ENCODE results near the gene CD9.
A peak's percentile ranks its signal among the peaks of the same experiment; 100 is the strongest.
"Not testable (repeated sequence)": the region's sequence is repeated elsewhere in the genome, so short reads cannot be mapped to it uniquely, and the experiment has no call there.

Gene CD9, protein sequence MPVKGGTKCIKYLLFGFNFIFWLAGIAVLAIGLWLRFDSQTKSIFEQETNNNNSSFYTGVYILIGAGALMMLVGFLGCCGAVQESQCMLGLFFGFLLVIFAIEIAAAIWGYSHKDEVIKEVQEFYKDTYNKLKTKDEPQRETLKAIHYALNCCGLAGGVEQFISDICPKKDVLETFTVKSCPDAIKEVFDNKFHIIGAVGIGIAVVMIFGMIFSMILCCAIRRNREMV

DNA sequence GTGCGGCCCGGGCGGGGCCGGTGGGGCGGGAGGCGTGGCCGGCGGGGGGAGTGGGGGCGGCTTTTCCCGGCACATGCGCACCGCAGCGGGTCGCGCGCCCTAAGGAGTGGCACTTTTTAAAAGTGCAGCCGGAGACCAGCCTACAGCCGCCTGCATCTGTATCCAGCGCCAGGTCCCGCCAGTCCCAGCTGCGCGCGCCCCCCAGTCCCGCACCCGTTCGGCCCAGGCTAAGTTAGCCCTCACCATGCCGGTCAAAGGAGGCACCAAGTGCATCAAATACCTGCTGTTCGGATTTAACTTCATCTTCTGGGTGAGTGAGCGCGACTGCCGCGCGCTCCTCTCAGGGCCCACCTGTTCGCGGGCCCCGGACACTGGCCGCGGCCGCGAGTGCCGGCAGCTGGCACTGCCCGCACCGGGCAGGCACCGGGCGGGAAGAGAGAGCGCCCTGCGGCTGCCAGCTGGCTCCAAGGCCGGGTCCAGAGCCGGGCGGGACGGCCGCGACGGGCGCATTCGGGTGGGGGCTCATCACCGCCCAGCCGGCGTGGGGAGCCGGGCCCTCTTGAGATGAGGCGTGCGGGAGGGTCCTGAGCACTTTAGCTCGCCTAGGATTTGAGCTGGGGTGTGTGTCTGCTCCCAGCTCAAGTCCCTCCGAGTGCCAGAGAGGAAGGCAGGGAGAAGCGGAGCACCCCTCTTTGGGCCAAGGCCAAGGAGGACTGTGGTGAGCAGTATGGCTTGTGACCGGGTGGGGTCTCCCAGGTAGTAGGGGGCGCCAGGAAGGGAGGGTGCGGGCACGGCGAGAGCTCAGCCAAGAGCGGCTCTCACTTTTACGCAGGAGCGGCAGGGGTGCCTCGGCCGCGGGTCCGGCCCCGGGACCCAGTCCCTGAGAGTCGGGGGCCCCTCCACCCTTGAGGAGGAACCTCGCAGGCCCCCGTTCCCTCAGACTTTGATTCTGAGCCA lies at the start of gene CD9:
CD9 (plus strand) TSS at position 145 of the 957 bp plus-strand sequence; CDS start at position 245, 100 bp downstream.
- peak; percentile 25 for DNase-seq (ENCODE audit: low read depth)

DNA sequence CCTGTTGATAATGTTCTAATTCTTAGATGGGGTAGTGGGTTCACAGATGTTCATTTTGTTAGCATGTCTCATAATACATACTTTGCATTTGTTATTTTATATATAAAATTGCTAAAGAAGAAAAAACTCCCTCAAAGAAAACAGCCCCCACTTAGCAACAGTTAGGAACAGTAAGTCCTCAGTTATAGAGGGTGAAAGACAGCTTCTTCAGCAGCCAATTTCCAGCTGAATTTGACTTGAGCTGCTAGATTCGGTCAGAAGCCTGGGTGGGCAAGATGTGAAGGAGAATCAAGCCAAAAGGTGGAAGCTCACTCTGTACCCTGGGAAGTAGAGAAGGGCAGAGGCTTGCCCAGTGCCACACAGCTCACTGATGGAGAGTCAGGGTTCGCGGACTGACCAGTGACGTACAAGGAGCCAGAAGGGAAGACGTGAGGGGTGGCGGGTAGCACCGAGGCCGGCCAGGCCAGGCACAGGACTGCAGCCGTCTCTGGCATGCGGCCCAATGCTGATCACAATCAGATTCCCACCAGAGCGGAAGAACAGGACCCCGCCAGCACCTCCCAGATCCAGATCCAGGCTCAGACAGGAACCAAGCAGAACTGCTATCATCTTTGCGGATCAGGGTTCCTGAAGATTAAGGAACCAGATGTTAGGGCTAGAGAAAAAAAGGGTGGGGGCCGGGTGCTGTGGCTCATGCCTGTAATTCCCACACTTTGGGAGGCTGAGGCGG lies 45.3 kb upstream of the CD9 start:
- no peak for DNase-seq (ENCODE audit: low read depth)

DNA sequence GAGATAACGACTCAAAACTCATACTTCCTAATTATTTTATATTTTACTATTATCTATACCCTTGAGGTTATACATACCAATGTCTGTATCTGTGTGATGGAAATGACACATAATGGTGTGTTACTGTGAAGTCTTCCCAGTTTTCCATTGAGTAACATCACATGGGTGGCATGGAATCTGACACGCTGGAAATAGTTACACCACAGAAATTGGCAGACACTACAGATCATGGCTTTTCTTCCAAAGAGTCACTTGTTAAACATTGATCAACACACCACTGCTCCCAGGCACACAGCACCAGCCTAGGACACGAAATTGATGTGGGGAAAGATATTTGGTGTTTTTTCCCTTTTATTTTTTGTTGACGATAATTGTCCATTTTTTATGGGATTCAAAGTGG lies 42.7 kb upstream of the CD9 start:
- no peak for DNase-seq (ENCODE audit: low read depth)

DNA sequence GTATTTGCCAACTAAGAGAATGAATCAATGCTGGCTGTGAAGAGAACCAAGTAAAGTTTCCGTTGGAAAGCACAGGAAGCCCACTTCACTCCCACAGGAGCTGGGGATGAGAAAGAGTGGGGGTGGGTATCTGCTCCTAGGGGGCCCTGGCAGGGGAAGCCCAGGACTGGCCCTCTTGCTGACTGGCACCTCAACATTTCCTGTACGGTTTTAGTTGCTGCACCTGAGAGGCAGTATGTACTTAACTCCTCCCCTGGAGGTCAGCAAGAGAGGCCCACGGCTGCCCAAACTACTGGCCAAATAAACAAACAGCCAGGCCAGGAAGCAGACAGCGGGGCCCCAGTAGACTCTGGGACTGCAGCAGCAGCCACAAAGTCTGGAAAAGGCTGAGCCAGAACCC lies 41.9 kb upstream of the CD9 start:
- DNase-seq (ENCODE audit: low read depth) = no peak

DNA sequence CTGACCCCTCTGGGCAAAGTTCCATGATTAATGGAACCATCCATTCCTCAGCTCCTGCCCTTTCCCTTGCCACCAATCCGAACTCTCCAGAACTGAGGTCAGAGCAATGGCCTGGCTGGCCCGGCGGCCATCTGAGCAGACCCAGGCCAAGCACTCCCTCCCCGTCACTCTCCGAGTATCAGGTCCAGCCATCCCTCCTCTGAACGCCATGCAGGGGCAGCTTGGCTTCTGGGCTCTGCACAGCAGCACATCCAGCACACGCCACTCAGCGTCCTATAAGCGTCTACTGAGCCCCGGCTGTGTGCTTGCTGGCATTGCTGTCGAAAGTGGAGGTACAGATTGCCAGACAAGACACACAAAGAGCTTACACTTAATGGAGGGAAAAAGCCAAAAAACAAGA lies 41.5 kb upstream of the CD9 start:
- DNase-seq (ENCODE audit: low read depth) = no peak

DNA sequence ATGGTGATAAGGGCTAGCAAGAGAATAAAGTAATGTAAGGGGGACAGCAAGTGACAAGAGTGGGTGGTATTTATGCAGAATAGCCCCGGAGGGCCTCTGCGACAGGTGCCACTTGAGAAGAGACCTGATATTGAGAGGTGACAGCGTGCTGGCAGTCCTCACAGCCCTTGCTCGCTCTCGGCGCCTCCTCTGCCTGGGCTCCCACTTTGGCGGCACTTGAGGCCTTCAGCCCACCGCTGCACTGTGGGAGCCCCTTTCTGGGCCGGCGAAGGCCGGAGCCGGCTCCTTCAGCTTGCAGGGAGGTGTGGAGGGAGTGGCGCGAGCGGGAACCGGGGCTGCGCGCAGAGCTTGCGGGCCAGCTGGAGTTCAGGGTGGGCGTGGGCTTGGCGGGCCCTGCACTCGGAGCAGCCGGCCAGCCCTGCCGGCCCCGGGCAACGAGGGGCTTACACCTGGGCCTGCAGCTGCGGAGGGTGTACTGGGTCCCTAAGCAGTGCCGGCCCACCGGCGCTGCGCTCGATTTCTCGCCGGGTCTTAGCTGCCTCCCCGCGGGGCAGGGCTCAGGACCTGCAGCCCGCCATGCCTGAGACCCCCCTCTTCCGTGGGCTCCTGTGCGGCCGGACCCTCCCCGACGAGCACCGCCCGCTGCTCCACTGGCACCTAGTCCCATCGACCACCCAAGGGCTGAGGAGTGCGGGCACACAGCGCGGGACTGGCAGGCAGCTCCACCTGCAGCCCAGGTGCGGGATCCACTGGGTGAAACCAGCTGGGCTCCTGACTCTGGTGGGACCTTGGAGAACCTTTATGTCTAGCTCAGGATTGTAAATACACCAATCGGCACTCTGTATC lies 40.8 kb upstream of the CD9 start:
- not testable (repeated sequence) for DNase-seq (ENCODE audit: low read depth)

DNA sequence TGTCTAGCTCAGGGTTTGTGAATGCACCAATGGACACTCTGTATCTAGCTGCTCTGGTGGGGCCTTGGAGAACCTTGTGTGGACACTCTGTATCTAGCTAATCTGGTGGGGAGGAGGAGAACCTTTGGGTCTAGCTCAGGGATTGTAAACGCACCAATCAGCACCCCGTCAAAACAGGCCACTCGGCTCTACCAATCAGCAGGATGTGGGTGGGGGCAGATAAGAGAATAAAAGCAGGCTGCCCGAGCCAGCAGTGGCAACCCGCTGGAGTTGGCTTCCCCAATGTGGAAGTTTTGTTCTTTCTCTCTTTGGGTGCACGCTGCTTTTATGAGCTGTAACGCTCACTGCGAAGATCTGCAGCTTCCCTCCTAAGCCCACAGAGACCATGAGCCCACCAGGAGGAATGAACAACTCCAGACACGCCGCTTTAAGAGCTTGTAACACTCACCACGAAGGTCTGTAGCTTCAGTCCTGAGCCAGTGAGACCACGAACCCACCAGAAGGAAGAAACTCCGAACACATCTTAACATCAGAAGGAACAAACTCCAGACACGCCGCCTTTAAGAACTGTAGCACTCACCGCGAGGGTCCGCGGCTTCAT lies 40.1 kb upstream of the CD9 start:
- not testable (repeated sequence) for DNase-seq (ENCODE audit: low read depth)

DNA sequence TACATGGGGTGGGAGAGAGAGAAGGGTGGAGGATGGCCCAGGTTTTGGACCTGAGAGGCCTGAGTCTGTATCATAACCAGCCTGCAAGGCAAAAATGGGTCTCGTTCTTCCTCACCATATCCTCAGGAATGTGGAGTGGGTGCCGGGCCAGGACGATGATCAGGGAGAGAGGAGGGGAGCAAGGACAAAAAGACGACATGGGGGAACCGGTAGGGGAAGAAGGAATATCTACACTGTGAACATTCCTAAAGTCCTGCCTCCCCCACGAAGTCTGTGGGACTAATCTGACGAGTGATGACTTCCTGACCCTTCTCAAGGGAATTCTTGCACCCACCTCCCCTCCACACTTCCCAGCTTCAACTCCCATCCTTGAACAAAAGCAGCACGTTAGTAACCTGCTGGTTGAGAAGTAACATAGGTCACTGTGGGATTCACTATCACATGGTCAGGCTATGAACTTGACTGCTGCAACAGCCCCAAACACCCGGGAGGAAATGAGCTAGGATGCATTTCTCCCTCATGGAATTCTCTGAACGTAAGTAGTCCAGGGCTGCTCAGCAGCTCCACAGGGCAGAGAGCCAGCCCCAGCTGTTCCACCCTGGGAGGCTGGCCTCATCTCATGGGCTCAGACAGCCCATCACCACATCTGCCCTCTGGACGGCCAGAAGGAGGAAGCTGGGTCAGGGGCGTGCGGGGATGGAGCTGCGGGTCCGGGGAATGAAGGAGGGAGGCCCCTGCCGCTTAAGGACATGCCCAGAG lies 38.9 kb upstream of the CD9 start:
- DNase-seq (ENCODE audit: low read depth) = no peak

DNA sequence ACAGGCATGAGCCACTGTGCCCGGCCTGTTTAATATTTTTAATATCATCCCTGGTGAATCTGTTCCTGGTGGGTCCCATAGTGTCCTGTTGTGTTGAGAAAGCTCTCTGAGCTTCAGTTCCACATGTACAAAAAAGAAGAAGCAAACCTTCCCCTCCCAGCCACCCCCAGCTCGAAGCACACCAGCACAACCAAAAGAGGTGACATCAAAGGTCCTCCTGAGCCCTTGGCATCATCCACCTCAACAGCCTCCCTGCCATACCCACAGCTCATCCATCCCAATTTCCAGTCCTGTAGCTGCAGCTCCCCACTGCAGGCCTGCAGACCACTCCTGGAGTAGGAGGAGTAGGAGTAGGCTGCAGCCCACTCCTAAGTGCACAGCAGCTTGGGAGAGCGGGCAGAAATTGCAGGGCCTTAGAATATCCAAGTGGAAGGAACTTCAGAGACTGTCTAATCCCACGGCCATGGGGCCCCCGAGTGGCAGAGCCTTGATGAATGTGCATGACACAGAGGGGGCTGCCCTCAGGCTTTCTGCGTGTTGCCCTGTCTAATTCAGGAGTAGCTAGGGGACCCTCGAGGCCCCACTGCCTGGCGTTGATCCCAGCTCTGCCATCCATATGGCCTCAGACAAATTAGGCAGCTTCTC lies 36.7 kb upstream of the CD9 start:
- no peak for DNase-seq (ENCODE audit: low read depth)

DNA sequence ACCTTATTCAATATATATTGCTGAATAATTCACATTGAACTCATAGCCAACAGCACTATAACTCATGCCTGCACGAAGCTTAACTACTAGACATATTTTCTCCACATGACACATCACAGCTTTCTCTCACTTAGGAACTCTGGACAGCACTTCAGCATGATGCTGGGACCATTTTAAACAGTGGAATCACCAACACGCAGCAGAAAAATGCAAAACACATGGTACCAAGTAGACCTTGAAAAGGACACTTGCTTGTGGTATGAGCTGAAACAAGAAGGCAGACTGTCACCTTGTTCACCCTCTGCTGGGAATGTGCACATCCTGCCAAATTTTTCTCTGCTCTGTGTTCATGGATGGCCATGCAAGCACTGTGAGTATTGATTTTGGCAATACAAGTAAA lies 34.8 kb upstream of the CD9 start:
- no peak for DNase-seq (ENCODE audit: low read depth)

DNA sequence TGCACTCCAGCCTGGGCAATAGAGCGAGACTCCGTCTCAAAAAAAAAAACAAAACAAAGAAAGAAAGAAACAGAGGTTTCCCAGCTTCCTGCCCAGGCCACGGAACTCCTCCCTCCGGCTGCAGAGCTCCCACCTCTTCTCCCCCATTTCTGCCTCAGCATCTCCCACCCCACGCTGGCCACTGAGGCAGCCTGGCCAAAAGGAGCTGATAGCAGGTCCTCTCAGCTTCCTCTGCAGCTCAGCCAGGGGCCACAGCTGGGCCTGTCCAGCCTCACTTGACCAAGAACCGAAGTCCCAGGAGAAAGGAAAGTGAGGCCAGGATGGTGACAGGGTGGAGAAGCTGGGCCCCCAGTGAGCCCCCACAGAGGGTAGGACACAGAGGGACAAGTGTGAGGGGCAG lies 33.4 kb upstream of the CD9 start:
- no peak for DNase-seq (ENCODE audit: low read depth)

DNA sequence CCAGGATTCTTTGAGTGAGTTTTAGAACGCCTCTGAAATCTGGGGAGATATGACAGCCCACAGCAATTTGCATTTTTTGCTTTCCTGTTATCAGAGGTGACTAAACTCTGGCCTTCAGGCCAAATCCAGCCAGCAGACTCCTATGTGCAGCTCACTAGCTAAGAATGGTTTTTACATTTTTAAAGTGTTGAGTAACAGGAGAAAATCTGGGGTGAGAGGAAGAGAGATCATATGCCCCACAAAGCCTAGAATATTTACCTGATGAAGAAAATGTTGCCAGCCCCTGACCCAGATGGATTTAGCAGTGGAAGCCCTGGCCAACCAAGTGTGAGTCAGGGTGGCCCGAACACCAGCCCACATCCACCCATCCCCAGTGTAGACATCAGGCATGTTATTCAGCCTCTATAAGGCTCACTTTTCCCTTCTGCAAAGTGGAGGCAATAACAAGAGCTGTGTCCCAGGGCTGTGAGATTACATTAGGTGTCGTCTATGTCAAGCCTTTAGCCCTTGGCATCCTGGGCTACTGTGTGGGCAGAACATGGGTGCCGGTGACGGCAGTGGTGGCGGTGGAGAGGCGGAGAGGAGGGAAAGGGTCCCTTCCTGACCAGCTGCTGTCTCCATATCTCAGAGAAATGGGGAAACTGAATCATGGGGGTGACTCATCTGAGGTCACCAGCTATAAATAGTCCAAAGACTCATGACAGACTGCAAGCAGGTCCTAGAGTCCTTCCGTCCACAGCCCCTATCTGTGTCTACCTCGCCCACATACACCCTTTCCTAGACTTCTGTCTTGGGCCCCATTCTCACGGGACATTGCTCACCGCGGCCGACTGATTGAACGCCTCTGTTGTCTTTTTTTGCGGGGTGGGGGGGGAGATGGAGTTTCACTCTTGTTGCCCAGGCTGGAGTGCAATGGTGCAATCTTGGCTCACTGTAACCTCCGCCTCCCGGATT lies 32.6 kb upstream of the CD9 start:
- peak; percentile 21 for DNase-seq (ENCODE audit: low read depth)

DNA sequence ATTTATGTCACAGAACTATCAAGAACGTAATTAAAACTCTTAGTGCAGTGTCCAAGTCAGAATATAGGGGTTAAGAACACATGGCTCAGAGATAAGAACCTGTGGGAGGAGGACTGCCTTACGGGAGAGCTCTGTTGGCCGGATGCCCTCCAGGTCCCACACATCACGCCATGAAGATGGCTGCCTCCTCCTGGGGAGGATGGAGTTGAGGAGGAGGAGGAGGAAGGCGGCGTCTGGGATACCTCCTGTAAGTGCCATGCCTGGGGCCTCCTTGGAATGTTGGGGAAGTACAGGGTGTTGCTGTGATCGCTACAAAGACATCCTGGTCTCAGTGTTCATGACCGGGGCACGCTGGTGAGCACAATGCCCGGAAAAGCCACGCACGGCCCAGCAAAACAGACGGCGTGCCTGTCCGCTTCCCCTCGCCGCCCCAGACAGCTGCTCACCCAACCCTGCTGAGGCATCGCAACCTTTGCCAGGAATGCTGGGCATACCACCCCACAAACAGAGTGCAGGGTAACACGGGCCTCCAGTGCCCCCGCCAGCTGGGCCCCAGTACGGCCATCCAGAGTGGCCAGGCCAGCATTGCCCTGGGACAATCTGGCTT lies 28.7 kb upstream of the CD9 start:
- no peak for DNase-seq (ENCODE audit: low read depth)

DNA sequence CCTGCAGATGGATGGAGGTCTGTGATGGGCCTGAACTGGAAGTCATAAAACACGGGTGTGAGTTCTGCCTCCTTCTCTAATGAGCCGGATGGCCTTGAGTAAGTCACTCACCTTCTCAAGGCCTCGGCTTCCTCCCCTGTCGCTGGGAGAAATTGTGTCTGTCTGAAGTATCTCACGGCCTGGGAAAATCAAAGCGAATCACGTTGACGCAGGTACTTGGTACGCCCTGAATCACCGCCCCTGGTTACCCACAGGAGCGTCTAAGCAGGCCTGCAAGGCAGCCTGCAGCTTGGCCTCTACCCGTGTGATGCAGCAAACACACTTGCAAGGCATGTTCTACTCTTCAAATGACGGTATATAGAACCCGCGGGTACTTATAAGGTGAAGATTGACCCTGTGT lies 28.1 kb upstream of the CD9 start:
- DNase-seq (ENCODE audit: low read depth) = no peak

DNA sequence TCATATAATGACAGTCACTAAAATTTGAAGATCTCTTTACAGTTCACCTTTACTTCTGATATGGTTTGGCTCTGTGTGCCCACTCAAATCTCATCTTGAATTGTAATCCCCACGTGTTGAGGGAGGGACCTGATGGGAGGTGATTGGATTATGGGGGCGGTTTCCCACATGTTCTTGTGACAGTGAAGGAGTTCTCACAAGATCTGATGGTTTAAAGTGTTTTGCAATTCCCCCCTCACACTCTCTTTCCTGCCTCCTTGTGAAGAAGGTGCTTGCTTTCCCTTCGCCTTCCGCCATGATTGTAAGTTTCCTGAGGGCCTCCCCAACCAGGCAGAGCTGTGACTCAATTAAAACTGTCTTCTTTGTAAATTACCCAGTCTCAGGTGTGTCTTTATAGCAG lies 27.3 kb upstream of the CD9 start:
- no peak for DNase-seq (ENCODE audit: low read depth)

DNA sequence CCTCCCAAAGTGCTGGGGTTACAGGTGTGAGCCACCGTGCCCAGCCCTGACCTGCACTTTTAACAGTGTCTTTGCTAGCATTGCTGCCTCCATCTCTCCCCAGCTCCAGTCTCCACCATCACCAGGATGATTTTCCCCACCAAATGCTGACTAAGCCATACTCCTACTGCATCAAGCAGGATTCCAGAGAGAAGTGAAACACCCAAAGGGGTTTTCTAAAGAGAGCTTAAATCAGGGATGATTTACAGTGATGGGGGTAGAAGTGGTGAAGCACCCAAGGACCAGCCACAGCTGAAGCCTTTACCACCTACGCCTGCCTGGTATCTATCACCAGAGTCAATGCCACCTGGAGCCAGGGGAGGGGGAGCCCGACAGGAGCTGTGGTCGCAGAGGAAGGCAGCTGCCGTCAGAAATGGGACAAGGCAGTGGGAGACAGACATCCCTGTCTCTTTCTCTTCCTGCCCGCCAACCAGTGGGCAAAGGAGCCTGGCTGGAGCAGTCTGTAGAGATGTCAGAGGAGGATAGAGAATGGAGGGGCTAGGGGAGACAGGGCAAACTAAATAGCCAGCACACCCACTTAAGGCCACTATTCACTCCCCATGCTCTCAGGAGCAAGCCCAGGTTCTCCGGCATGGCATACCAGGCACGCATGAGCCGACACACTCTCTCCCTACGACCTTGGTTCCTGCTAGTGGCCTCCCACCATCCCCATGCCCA lies 22.4 kb upstream of the CD9 start:
- DNase-seq (ENCODE audit: low read depth) = no peak

DNA sequence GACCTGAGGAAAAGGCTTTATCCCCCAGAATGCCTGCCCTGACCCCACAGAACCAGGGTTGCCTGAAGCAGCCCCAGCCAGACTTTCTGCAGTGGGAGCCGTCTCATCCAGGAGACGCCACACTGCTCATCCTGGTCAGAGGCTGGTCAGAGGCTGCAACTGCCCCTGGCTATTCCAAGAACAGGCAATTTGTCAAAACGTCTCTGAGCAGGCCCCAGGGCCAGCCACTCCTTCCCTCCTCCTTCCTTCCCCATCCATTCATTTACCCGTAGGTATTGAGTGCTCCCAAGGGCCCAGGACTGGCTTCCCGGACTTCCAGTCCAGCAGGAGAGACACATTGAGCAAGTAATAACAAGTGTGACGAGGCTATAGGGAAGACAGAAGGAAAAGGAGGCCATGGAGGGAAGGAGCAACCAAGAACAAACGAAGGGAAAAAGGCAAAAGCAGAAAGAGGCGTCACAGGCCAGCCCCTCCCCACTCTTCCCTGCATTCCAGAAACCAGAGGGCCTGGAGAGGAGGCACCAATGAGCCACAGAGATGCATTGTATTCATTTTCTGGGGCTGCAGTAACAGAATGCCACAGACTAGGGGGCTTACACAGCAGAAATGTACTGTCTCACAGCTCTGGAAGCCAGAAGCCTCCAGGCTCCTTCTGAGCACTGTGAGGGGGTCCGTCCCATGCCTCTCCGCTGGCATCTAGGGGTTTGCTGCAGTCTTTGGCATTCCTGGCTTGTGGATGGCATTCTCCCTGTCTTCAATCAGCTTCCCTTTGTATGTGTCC lies 21.0 kb upstream of the CD9 start:
- no peak for DNase-seq (ENCODE audit: low read depth)

Data from activated T-cell treated with anti-CD3 and anti-CD28 coated beads for 1 hour (primary cell).